Mesodermal cell (in vitro differentiated cells): ENCODE measurements around the gene KIRREL2.
"Not testable (repeated sequence)": the region's sequence is repeated elsewhere in the genome, so short reads cannot be mapped to it uniquely, and the experiment has no call there.

Experiments
- H3K27ac ChIP-seq: 2 replicates; pipeline ENCODE4 v1.7.0; 2013; ENCODE audit warnings: mild to moderate bottlenecking, low read depth, low read length, moderate library complexity; ENCODE audit not compliant: severe bottlenecking
- H3K36me3 ChIP-seq: 2 replicates; pipeline ENCODE4 v1.7.1; 2013; ENCODE audit warnings: mild to moderate bottlenecking, low read length, moderate library complexity; ENCODE audit not compliant: control insufficient read depth, insufficient read depth
- H3K4me1 ChIP-seq: one replicate; pipeline ENCODE4 v1.7.1; 2013; ENCODE audit warnings: mild to moderate bottlenecking, low read length; ENCODE audit not compliant: insufficient read depth, control insufficient read depth, poor library complexity, severe bottlenecking
- H3K4me3 ChIP-seq: 2 replicates; pipeline ENCODE4 v1.7.0; 2013; ENCODE audit warnings: low read length, control low read depth, mild to moderate bottlenecking; ENCODE audit not compliant: insufficient read depth, poor library complexity, severe bottlenecking; ENCODE audit errors: extremely low read depth
- H3K9me3 ChIP-seq: 2 replicates; pipeline ENCODE4 v1.7.1; 2013; ENCODE audit warnings: mild to moderate bottlenecking, low read length, moderate library complexity; ENCODE audit not compliant: control insufficient read depth
- whole genome bisulfite sequencing, 2 experiments: methylation state at CpG; one replicate each; pipeline ENCODE4 v1.1.5; 2013; ENCODE audit warnings: missing lambda C conversion rate in 2 of 2; ENCODE audit not compliant: insufficient coverage in 2 of 2; 5-methylcytosine and 5-hydroxymethylcytosine counted together

KIRREL2 gene

GRCh38 chr19:35909684-35910035 lies 52.9 kb downstream of the KIRREL2 start:
- H3K9me3 ChIP-seq = no peaks in the 10 kb centered on the region
- no peaks in the 10 kb centered on the region for H3K36me3 ChIP-seq
- peaks cover 4% of the 10 kb centered on the region for H3K4me1 ChIP-seq
- WGBS, 2 experiments = 86 to 100% methylated on average over 2 to 4 of the region's 6 CpGs
- H3K27ac ChIP-seq = no peak overlapping the region
- no peak overlapping the region for H3K4me3 ChIP-seq

DNA sequence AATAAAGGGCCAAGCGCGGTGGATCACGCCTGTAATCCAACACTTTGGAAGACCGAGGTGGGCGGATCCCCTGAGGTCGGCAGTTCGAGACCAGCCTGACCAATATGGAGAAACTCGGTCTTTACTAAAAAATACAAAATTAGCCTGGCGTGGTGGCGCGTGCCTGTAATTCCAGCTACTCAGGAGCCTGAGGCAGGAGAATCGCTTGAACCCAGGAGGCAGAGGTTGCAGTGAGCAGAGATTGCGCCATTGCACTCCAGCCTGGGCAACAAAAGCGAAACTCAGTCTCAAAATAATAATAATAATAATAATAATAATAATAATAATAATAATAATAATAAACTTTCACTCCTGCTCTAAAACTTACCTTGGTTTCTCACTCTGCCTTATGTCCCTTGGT lies 53.6 kb downstream of the KIRREL2 start:
- 93 to 96% methylated on average over 11 to 12 of the region's 14 CpGs for WGBS, 2 experiments
- H3K4me1 ChIP-seq, H3K27ac ChIP-seq, H3K9me3 ChIP-seq, H3K36me3 ChIP-seq, H3K4me3 ChIP-seq: not testable (repeated sequence)

DNA sequence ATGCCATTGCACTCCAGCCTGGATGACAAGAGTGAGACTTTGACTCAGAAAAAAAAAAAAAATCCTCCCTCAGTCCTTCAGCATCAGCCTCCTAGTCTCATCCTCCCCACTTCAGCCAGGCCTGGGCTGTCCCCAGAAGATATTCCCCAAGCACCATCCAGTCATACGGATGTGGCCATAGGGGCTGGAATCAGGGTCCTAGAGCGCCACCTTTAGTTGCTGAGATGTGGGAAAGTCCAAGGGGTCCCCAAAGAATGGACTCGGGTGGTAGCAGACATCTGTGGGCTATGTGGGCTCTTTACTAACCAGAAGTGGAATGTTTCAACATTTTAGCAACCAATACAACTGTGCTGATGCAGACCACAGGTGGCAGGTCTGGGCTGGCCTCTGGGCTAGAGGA lies 54.5 kb downstream of the KIRREL2 start:
- Histone ChIP-seq H3K27ac (no peak overlapping the region), H3K4me1 (peaks cover 4% of the 10 kb centered on the region), H3K36me3 (no peaks in the 10 kb centered on the region), H3K4me3 (no peak overlapping the region), H3K9me3 (no peaks in the 10 kb centered on the region)
- 48% methylated on average over 2 of the region's 3 CpGs; no CpG with 5 or more reads in 1 of the 2 experiments for WGBS, 2 experiments

GRCh38 chr19:35911790-35912189 lies 55.1 kb downstream of the KIRREL2 start:
- no peak overlapping the region for H3K4me3 ChIP-seq
- 79 to 83% methylated on average over 3 to 5 of the region's 5 CpGs for WGBS, 2 experiments

GRCh38 chr19:35913589-35913988 lies 56.9 kb downstream of the KIRREL2 start:
- no peaks in the 10 kb centered on the region for H3K4me1 ChIP-seq
- H3K36me3 ChIP-seq = no peaks in the 10 kb centered on the region
- H3K9me3 ChIP-seq = no peaks in the 10 kb centered on the region
- no peak overlapping the region for H3K4me3 ChIP-seq
- WGBS, 2 experiments = 91 to 98% methylated on average over 6 of the region's 7 CpGs
- H3K27ac ChIP-seq = no peak overlapping the region

More at GRCh38 chr19:35911790-35912189, 55.1 kb downstream of the KIRREL2 start:
- Histone ChIP-seq H3K36me3 (no peaks in the 10 kb centered on the region), H3K4me1 (peaks cover 4% of the 10 kb centered on the region), H3K27ac (no peak overlapping the region), H3K9me3 (no peaks in the 10 kb centered on the region)

- Histone ChIP-seq H3K4me1 (no peaks in the 10 kb centered on the region), H3K36me3 (no peaks in the 10 kb centered on the region), H3K9me3 (no peaks in the 10 kb centered on the region), H3K4me3 (no peak overlapping the region), H3K27ac (no peak overlapping the region)
- WGBS, 2 experiments = no CpG with 5 or more reads among the region's 3 CpGs
These were observed 58.7 kb downstream of the KIRREL2 start for GRCh38 chr19:35915443-35915842.
